Keratinocyte (primary cell): ENCODE data around the gene CD226. TPM values are rescaled to one million over a fixed set of nuclear protein-coding genes. Genes with fewer than 3 reads are reported as not detected.

ENCODE experiments used
- DNase-seq: peaks from one replicate; pipeline ENCODE4 v3.0.0-alpha.2; 2011; ENCODE audit warnings: low read depth, missing footprints, low spot score
- FAIRE-seq: peaks from 2 replicates; lab custom pipeline; 2011; peaks lifted over from hg19 to GRCh38; lab: Jason Lieb, UNC
- H2AFZ ChIP-seq: 2 replicates; pipeline ENCODE4 v1.6.0; 2012; ENCODE audit warnings: low read length, control low read depth, inconsistent platforms; ENCODE audit not compliant: control insufficient read depth
- H3K27ac ChIP-seq: 2 replicates; pipeline ENCODE4 v1.5.1; 2011; ENCODE audit warnings: low read length; ENCODE audit not compliant: control insufficient read depth, insufficient read depth
- H3K27me3 ChIP-seq: 3 replicates; pipeline ENCODE4 v1.6.0; 2011; ENCODE audit warnings: low read length; ENCODE audit not compliant: control insufficient read depth, insufficient read depth; ENCODE audit errors: extremely low read depth
- H3K36me3 ChIP-seq, 2 experiments: 2 replicates in 1 of 2; 3 replicates in 1 of 2; pipeline ENCODE4 v1.5.1; 2011; ENCODE audit warnings: low read length in 2 of 2, mild to moderate bottlenecking in 1 of 2; ENCODE audit not compliant: control insufficient read depth in 2 of 2, insufficient read depth in 2 of 2; ENCODE audit errors: extremely low read depth in 1 of 2
- H3K4me1 ChIP-seq: 3 replicates; pipeline ENCODE4 v1.5.1; 2011; ENCODE audit warnings: low read length; ENCODE audit not compliant: control insufficient read depth, insufficient read depth; ENCODE audit errors: extremely low read depth
- H3K4me2 ChIP-seq: 3 replicates; pipeline ENCODE4 v1.6.0; 2011; ENCODE audit warnings: low read depth, low read length; ENCODE audit not compliant: control insufficient read depth, insufficient read depth; ENCODE audit errors: extremely low read depth
- H3K4me3 ChIP-seq, 3 experiments: fragments of 200-600 bp in 1 of 3; sonication (generic) in 1 of 3; 2 replicates in 2 of 3; 3 replicates in 1 of 3; pipeline ENCODE4 v1.5.1; 2011 to 2016; ENCODE audit warnings: low read length in 3 of 3, mild to moderate bottlenecking in 3 of 3, control low read depth in 2 of 3, inconsistent platforms in 1 of 3, low read depth in 1 of 3, mixed read lengths in 1 of 3, mixed run types in 1 of 3, moderate library complexity in 1 of 3; ENCODE audit not compliant: control insufficient read depth in 2 of 3, insufficient read depth in 2 of 3; ENCODE audit errors: extremely low read depth in 1 of 3
- H3K79me2 ChIP-seq: 2 replicates; pipeline ENCODE4 v1.6.0; 2012; ENCODE audit warnings: low read length; ENCODE audit not compliant: control insufficient read depth, insufficient read depth
- H3K9ac ChIP-seq: 3 replicates; pipeline ENCODE4 v1.6.0; 2011; ENCODE audit warnings: low read length; ENCODE audit not compliant: control insufficient read depth, insufficient read depth; ENCODE audit errors: extremely low read depth
- H3K9me1 ChIP-seq: 3 replicates; pipeline ENCODE4 v1.6.0; 2011; ENCODE audit warnings: low read length; ENCODE audit not compliant: control insufficient read depth, insufficient read depth; ENCODE audit errors: extremely low read depth
- H3K9me3 ChIP-seq: 2 replicates; pipeline ENCODE4 v1.5.1; 2012; ENCODE audit warnings: low read depth, low read length; ENCODE audit not compliant: control insufficient read depth
- H4K20me1 ChIP-seq: 3 replicates; pipeline ENCODE4 v1.6.0; 2011; ENCODE audit warnings: low read length; ENCODE audit not compliant: control insufficient read depth, insufficient read depth; ENCODE audit errors: extremely low read depth
- CTCF ChIP-seq, 3 experiments: IDR thresholded peaks in 1 of 3; conservative IDR thresholded peaks in 1 of 3; optimal IDR thresholded peaks in 1 of 3; 2 replicates in 2 of 3; 3 replicates in 1 of 3; pipeline versions ENCODE3 to v1.5.1; 2011; ENCODE audit warnings: low read length in 3 of 3, mild to moderate bottlenecking in 3 of 3, moderate library complexity in 2 of 3, control low read depth in 1 of 3, inconsistent platforms in 1 of 3; ENCODE audit not compliant: insufficient read depth in 2 of 3; ENCODE audit errors: extremely low read depth in 1 of 3
- EZH2 ChIP-seq: IDR thresholded peaks from one replicate; pipeline ENCODE4 v1.6.1; 2012; ENCODE audit warnings: inconsistent platforms, mild to moderate bottlenecking, low read length, moderate library complexity
- dilution Hi-C: fragments of 300-500 bp; cut with MboI; formaldehyde crosslinking; loops from one replicate; pipeline ENCODE4 v1.7.0; 2020; ENCODE audit warnings: low sequenced_read_pairs; ENCODE audit not compliant: extremely low pct_ligation_motif_present
- polyA plus RNA-seq, 5 experiments: library from polyadenylated mRNA; depleted of rRNA in 3 of 5; stranded (reverse) in 3 of 5; stranded (forward) in 1 of 5; unstranded in 1 of 5; fragments of >200 nt; gene quantifications; 1 replicate in 1 of 5; 2 replicates in 3 of 5; 3 replicates in 1 of 5; pipeline versions ENCODE4 v1.2.1 to v1.2.3, GENCODE V29; 2011 to 2012; ENCODE audit warnings: missing spikeins in 2 of 5, low read depth in 1 of 5, low replicate concordance in 1 of 5

The CD226 gene
- polyA plus RNA-seq, 1 donor (not counting 4 experiments of a cell fraction or from before 2014, with no cell fraction given): 1.3 TPM

GRCh38 chr18:69898241-69898861 is 49.3 kb downstream of the CD226 start:
- no peaks in the 10 kb centered on the region for H3K79me2 ChIP-seq
- TF ChIP-seq CTCF (optimal IDR thresholded peaks at IDR 0.05 in 1 of 3, IDR thresholded peaks at IDR 0.05 in 1 of 3, conservative IDR thresholded peaks at IDR 0.05 in 1 of 3; ENCODE audit: extremely low read depth in 1 of 3, insufficient read depth in 2 of 3, low read length in 3 of 3): no peak
- TF ChIP-seq EZH2: no peak
- no peak overlapping the region for H3K9ac ChIP-seq
- dilution Hi-C loops: no loop called here
- no peaks in the 10 kb centered on the region for H4K20me1 ChIP-seq
- H3K4me1 ChIP-seq: no peaks in the 10 kb centered on the region
- FAIRE-seq (no peak), DNase-seq (no peak)
- no peaks in the 10 kb centered on the region for H3K9me1 ChIP-seq
- H3K4me3 ChIP-seq: no peak overlapping the region
- H2AFZ ChIP-seq: no peak overlapping the region
- H3K27ac ChIP-seq: no peak overlapping the region
- H3K36me3 ChIP-seq: peaks cover 0 to 6% of the 10 kb centered on the region in 2 experiments
- no peaks in the 10 kb centered on the region for H3K27me3 ChIP-seq
- H3K9me3 ChIP-seq: no peaks in the 10 kb centered on the region
- H3K4me2 ChIP-seq: no peak overlapping the region

- Histone ChIP-seq H3K9ac (no peak overlapping the region), H3K36me3 (peaks cover 0 to 6% of the 10 kb centered on the region in 2 experiments), H3K27me3 (no peaks in the 10 kb centered on the region), H3K79me2 (no peaks in the 10 kb centered on the region), H3K4me2 (no peak overlapping the region), H2AFZ (no peak overlapping the region), H3K4me3 (no peak overlapping the region), H3K9me1 (no peaks in the 10 kb centered on the region), H3K4me1 (no peaks in the 10 kb centered on the region), H3K27ac (no peak overlapping the region), H4K20me1 (no peaks in the 10 kb centered on the region), H3K9me3 (no peaks in the 10 kb centered on the region)
- DNase-seq: no peak
- no peak for TF ChIP-seq CTCF (optimal IDR thresholded peaks at IDR 0.05 in 1 of 3, IDR thresholded peaks at IDR 0.05 in 1 of 3, conservative IDR thresholded peaks at IDR 0.05 in 1 of 3; ENCODE audit: extremely low read depth in 1 of 3, insufficient read depth in 2 of 3, low read length in 3 of 3)
- TF ChIP-seq EZH2: no peak
- FAIRE-seq: no peak
- dilution Hi-C loops: no loop called here
Observed at GRCh38 chr18:69897397-69898108, 50.1 kb downstream of the CD226 start.
